Prostate gland (tissue), 2 donors: Measurements from ENCODE around the gene MORN1.

ENCODE experiments used
- POLR2A ChIP-seq: fragments of 450-650 bp; IDR thresholded peaks from one replicate; pipeline ENCODE4 v1.6.1; 2016; ENCODE audit warnings: antibody characterized with exemption, mild to moderate bottlenecking
- POLR2AphosphoS5 ChIP-seq: sonication (generic); formaldehyde crosslinking; IDR thresholded peaks from one replicate; pipeline ENCODE4 v1.6.1; 2017; ENCODE audit warnings: antibody characterized with exemption
- TF ChIP-seq, protein P1 (sequence below), 4 experiments: fragments of 200-600 bp in 2 of 4; fragments of 450-650 bp in 2 of 4; sonication (generic) in 2 of 4; IDR thresholded peaks; 1 replicate in 3 of 4; 2 replicates in 1 of 4; pipeline ENCODE4 v1.5.1; 2016 to 2019; ENCODE audit warnings: antibody characterized with exemption in 4 of 4, mild to moderate bottlenecking in 2 of 4, moderate library complexity in 2 of 4

DNA sequence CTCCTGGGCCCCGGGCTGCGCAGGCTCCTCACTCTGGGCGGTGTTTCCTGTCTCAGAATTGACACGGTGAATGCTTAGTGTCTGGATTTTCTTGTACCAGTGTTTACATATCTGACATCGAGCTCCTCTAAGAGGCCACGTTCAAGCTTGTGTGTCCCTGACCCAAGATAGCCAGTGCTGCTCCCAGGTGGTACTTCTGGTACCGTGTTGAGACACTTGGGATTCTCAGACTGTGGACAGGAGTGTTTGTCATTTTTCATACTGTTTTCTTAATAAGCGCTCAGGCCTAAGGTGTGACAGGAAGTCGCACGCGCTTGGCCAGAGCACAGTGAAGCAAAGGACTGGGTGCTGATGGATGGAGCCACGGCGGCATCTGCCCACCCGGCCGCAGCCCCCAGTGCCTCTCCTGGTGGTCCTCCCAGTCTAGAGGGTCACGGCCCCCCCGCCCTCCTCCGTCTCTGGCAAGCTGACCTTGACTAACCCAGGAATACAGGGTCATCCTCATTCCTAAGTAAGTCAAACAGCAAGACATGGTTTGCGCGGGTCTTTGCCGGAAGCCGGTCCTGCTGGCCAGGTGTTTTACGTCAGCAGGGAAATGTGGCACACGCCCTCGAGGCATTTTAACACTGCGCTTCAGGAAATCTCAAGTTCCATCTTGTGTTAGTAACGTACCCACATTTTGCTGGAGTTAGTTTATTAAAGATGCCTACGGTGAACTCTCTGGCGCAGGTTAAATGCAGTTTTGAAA, 13.0 kb upstream of the MORN1 start:
- TF ChIP-seq, protein P1, sequence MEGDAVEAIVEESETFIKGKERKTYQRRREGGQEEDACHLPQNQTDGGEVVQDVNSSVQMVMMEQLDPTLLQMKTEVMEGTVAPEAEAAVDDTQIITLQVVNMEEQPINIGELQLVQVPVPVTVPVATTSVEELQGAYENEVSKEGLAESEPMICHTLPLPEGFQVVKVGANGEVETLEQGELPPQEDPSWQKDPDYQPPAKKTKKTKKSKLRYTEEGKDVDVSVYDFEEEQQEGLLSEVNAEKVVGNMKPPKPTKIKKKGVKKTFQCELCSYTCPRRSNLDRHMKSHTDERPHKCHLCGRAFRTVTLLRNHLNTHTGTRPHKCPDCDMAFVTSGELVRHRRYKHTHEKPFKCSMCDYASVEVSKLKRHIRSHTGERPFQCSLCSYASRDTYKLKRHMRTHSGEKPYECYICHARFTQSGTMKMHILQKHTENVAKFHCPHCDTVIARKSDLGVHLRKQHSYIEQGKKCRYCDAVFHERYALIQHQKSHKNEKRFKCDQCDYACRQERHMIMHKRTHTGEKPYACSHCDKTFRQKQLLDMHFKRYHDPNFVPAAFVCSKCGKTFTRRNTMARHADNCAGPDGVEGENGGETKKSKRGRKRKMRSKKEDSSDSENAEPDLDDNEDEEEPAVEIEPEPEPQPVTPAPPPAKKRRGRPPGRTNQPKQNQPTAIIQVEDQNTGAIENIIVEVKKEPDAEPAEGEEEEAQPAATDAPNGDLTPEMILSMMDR (IDR thresholded peaks at IDR 0.05), result no peak
- TF ChIP-seq POLR2A (no peak), POLR2AphosphoS5 (no peak)
